ENCODE measurements around the gene DAP. TPM values are rescaled to one million over a fixed set of nuclear protein-coding genes. Genes with fewer than 3 reads are reported as not detected.
A peak's percentile ranks its signal among the peaks of the same experiment; 100 is the strongest.

The DAP gene
- total RNA-seq, 1 experiment from 2014 or later: 10.0 TPM

- no peak overlapping the region for H3K4me3 ChIP-seq
- no peaks in the 10 kb centered on the region for H3K36me3 ChIP-seq
Observed at GRCh38 chr5:10715605-10716290, 45.3 kb downstream of the DAP start.

GRCh38 chr5:10712574-10713366 is 48.3 kb downstream of the DAP start:
- H3K4me1 ChIP-seq: no peaks in the 10 kb centered on the region
- no peaks in the 10 kb centered on the region for H3K36me3 ChIP-seq
- no peak for DNase-seq
- no peak overlapping the region for H3K27ac ChIP-seq
- no peak overlapping the region for H3K4me3 ChIP-seq
- no peaks in the 10 kb centered on the region for H3K27me3 ChIP-seq
- no peaks in the 10 kb centered on the region for H3K9me3 ChIP-seq (replicated peaks)

More at GRCh38 chr5:10715605-10716290, 45.3 kb downstream of the DAP start:
- H3K4me1 ChIP-seq: no peaks in the 10 kb centered on the region
- H3K27me3 ChIP-seq: no peaks in the 10 kb centered on the region
- no peaks in the 10 kb centered on the region for H3K9me3 ChIP-seq (replicated peaks)
- H3K27ac ChIP-seq: no peak overlapping the region
- no peak for DNase-seq

- Histone ChIP-seq H3K4me3 (no peak overlapping the region), H3K27me3 (no peaks in the 10 kb centered on the region), H3K4me1 (no peaks in the 10 kb centered on the region), H3K36me3 (no peaks in the 10 kb centered on the region), H3K27ac (no peak overlapping the region), H3K9me3 (replicated peaks) (no peaks in the 10 kb centered on the region)
- DNase-seq: no peak
Observed at GRCh38 chr5:10711562-10711961, 49.5 kb downstream of the DAP start.

GRCh38 chr5:10710513-10711128 is 50.4 kb downstream of the DAP start:
- Histone ChIP-seq H3K4me3 (no peak overlapping the region), H3K27ac (no peak overlapping the region), H3K27me3 (no peaks in the 10 kb centered on the region), H3K36me3 (no peaks in the 10 kb centered on the region), H3K4me1 (peaks cover 3% of the 10 kb centered on the region), H3K9me3 (replicated peaks) (no peaks in the 10 kb centered on the region)
- DNase-seq: no peak

GRCh38 chr5:10709933-10710332 is 51.1 kb downstream of the DAP start:
- peaks cover 10% of the 10 kb centered on the region for H3K4me1 ChIP-seq
- DNase-seq: no peak
- no peaks in the 10 kb centered on the region for H3K27me3 ChIP-seq
- H3K4me3 ChIP-seq: no peak overlapping the region
- no peak overlapping the region for H3K27ac ChIP-seq
- no peaks in the 10 kb centered on the region for H3K9me3 ChIP-seq (replicated peaks)
- no peaks in the 10 kb centered on the region for H3K36me3 ChIP-seq

GRCh38 chr5:10709409-10709808 is 51.6 kb downstream of the DAP start:
- Histone ChIP-seq H3K36me3 (no peaks in the 10 kb centered on the region), H3K9me3 (replicated peaks) (no peaks in the 10 kb centered on the region), H3K4me3 (no peak overlapping the region), H3K27me3 (no peaks in the 10 kb centered on the region), H3K4me1 (peaks cover 16% of the 10 kb centered on the region), H3K27ac (no peak overlapping the region)
- no peak for DNase-seq

GRCh38 chr5:10708189-10708944 is 52.7 kb downstream of the DAP start:
- Histone ChIP-seq H3K27me3 (no peaks in the 10 kb centered on the region), H3K4me3 (no peak overlapping the region), H3K36me3 (no peaks in the 10 kb centered on the region), H3K9me3 (replicated peaks) (no peaks in the 10 kb centered on the region), H3K4me1 (peaks cover 18% of the 10 kb centered on the region), H3K27ac (no peak overlapping the region)
- DNase-seq: no peak

GRCh38 chr5:10707198-10708142 is 53.6 kb downstream of the DAP start:
- Histone ChIP-seq H3K27ac (no peak overlapping the region), H3K4me1 (peaks cover 23% of the 10 kb centered on the region), H3K27me3 (no peaks in the 10 kb centered on the region), H3K9me3 (replicated peaks) (no peaks in the 10 kb centered on the region), H3K4me3 (no peak overlapping the region), H3K36me3 (no peaks in the 10 kb centered on the region)
- DNase-seq: no peak

- H3K36me3 ChIP-seq: no peaks in the 10 kb centered on the region
- no peak overlapping the region for H3K27ac ChIP-seq
- H3K9me3 ChIP-seq (replicated peaks): no peaks in the 10 kb centered on the region
- H3K4me3 ChIP-seq: no peak overlapping the region
- peaks cover 32% of the 10 kb centered on the region for H3K4me1 ChIP-seq
- no peak for DNase-seq
- H3K27me3 ChIP-seq: no peaks in the 10 kb centered on the region
Observed at GRCh38 chr5:10706326-10706725, 54.7 kb downstream of the DAP start.

- H3K36me3 ChIP-seq: no peaks in the 10 kb centered on the region
- no peaks in the 10 kb centered on the region for H3K9me3 ChIP-seq (replicated peaks)
- H3K27ac ChIP-seq: no peak overlapping the region; the same call in 1 of the 2 replicates
- no peaks in the 10 kb centered on the region for H3K27me3 ChIP-seq
- no peak overlapping the region for H3K4me3 ChIP-seq
- peaks cover 32% of the 10 kb centered on the region for H3K4me1 ChIP-seq
- DNase-seq: no peak
Observed at GRCh38 chr5:10705747-10706146, 55.3 kb downstream of the DAP start.

- H3K36me3 ChIP-seq: no peaks in the 10 kb centered on the region
- H3K27ac ChIP-seq: peak overlapping the region; percentile 47
- H3K27me3 ChIP-seq: no peaks in the 10 kb centered on the region
- H3K4me1 ChIP-seq: peaks cover 32% of the 10 kb centered on the region
- no peak overlapping the region for H3K4me3 ChIP-seq
- peak; percentile 39 to 70 for DNase-seq
- H3K9me3 ChIP-seq (replicated peaks): no peaks in the 10 kb centered on the region
Observed at GRCh38 chr5:10704949-10705621, 55.9 kb downstream of the DAP start.

GRCh38 chr5:10703676-10704075 is 57.4 kb downstream of the DAP start:
- Histone ChIP-seq H3K9me3 (replicated peaks) (no peaks in the 10 kb centered on the region), H3K4me1 (peaks cover 32% of the 10 kb centered on the region), H3K36me3 (no peaks in the 10 kb centered on the region), H3K4me3 (no peak overlapping the region), H3K27me3 (no peaks in the 10 kb centered on the region), H3K27ac (no peak overlapping the region)
- DNase-seq: no peak

GRCh38 chr5:10702911-10703491 is 58.0 kb downstream of the DAP start:
- H3K4me3 ChIP-seq: no peak overlapping the region
- DNase-seq: no peak
- no peak overlapping the region for H3K27ac ChIP-seq
- H3K4me1 ChIP-seq: peaks cover 32% of the 10 kb centered on the region
- no peaks in the 10 kb centered on the region for H3K27me3 ChIP-seq
- H3K9me3 ChIP-seq (replicated peaks): no peaks in the 10 kb centered on the region
- H3K36me3 ChIP-seq: no peaks in the 10 kb centered on the region
